Keratinocyte (primary cell): ENCODE measurements around the gene MYH10. TPM values are rescaled to one million over a fixed set of nuclear protein-coding genes. Genes with fewer than 3 reads are reported as not detected.

Experiments used
- DNase-seq: peaks from one replicate; pipeline ENCODE4 v3.0.0-alpha.2; 2011; ENCODE audit warnings: low read depth, missing footprints, low spot score
- FAIRE-seq: peaks from 2 replicates; lab custom pipeline; 2011; peaks lifted over from hg19 to GRCh38; lab: Jason Lieb, UNC
- H2AFZ ChIP-seq: 2 replicates; pipeline ENCODE4 v1.6.0; 2012; ENCODE audit warnings: low read length, control low read depth, inconsistent platforms; ENCODE audit not compliant: control insufficient read depth
- H3K27ac ChIP-seq: 2 replicates; pipeline ENCODE4 v1.5.1; 2011; ENCODE audit warnings: low read length; ENCODE audit not compliant: control insufficient read depth, insufficient read depth
- H3K27me3 ChIP-seq: 3 replicates; pipeline ENCODE4 v1.6.0; 2011; ENCODE audit warnings: low read length; ENCODE audit not compliant: control insufficient read depth, insufficient read depth; ENCODE audit errors: extremely low read depth
- H3K36me3 ChIP-seq, 2 experiments: 2 replicates in 1 of 2; 3 replicates in 1 of 2; pipeline ENCODE4 v1.5.1; 2011; ENCODE audit warnings: low read length in 2 of 2, mild to moderate bottlenecking in 1 of 2; ENCODE audit not compliant: control insufficient read depth in 2 of 2, insufficient read depth in 2 of 2; ENCODE audit errors: extremely low read depth in 1 of 2
- H3K4me1 ChIP-seq: 3 replicates; pipeline ENCODE4 v1.5.1; 2011; ENCODE audit warnings: low read length; ENCODE audit not compliant: control insufficient read depth, insufficient read depth; ENCODE audit errors: extremely low read depth
- H3K4me2 ChIP-seq: 3 replicates; pipeline ENCODE4 v1.6.0; 2011; ENCODE audit warnings: low read depth, low read length; ENCODE audit not compliant: control insufficient read depth, insufficient read depth; ENCODE audit errors: extremely low read depth
- H3K4me3 ChIP-seq, 3 experiments: fragments of 200-600 bp in 1 of 3; sonication (generic) in 1 of 3; 2 replicates in 2 of 3; 3 replicates in 1 of 3; pipeline ENCODE4 v1.5.1; 2011 to 2016; ENCODE audit warnings: low read length in 3 of 3, mild to moderate bottlenecking in 3 of 3, control low read depth in 2 of 3, inconsistent platforms in 1 of 3, low read depth in 1 of 3, mixed read lengths in 1 of 3, mixed run types in 1 of 3, moderate library complexity in 1 of 3; ENCODE audit not compliant: control insufficient read depth in 2 of 3, insufficient read depth in 2 of 3; ENCODE audit errors: extremely low read depth in 1 of 3
- H3K79me2 ChIP-seq: 2 replicates; pipeline ENCODE4 v1.6.0; 2012; ENCODE audit warnings: low read length; ENCODE audit not compliant: control insufficient read depth, insufficient read depth
- H3K9ac ChIP-seq: 3 replicates; pipeline ENCODE4 v1.6.0; 2011; ENCODE audit warnings: low read length; ENCODE audit not compliant: control insufficient read depth, insufficient read depth; ENCODE audit errors: extremely low read depth
- H3K9me1 ChIP-seq: 3 replicates; pipeline ENCODE4 v1.6.0; 2011; ENCODE audit warnings: low read length; ENCODE audit not compliant: control insufficient read depth, insufficient read depth; ENCODE audit errors: extremely low read depth
- H3K9me3 ChIP-seq: 2 replicates; pipeline ENCODE4 v1.5.1; 2012; ENCODE audit warnings: low read depth, low read length; ENCODE audit not compliant: control insufficient read depth
- H4K20me1 ChIP-seq: 3 replicates; pipeline ENCODE4 v1.6.0; 2011; ENCODE audit warnings: low read length; ENCODE audit not compliant: control insufficient read depth, insufficient read depth; ENCODE audit errors: extremely low read depth
- CTCF ChIP-seq, 3 experiments: IDR thresholded peaks in 1 of 3; conservative IDR thresholded peaks in 1 of 3; optimal IDR thresholded peaks in 1 of 3; 2 replicates in 2 of 3; 3 replicates in 1 of 3; pipeline versions ENCODE3 to v1.5.1; 2011; ENCODE audit warnings: low read length in 3 of 3, mild to moderate bottlenecking in 3 of 3, moderate library complexity in 2 of 3, control low read depth in 1 of 3, inconsistent platforms in 1 of 3; ENCODE audit not compliant: insufficient read depth in 2 of 3; ENCODE audit errors: extremely low read depth in 1 of 3
- EZH2 ChIP-seq: IDR thresholded peaks from one replicate; pipeline ENCODE4 v1.6.1; 2012; ENCODE audit warnings: inconsistent platforms, mild to moderate bottlenecking, low read length, moderate library complexity
- dilution Hi-C: fragments of 300-500 bp; cut with MboI; formaldehyde crosslinking; loops from one replicate; pipeline ENCODE4 v1.7.0; 2020; ENCODE audit warnings: low sequenced_read_pairs; ENCODE audit not compliant: extremely low pct_ligation_motif_present
- polyA plus RNA-seq, 5 experiments: library from polyadenylated mRNA; depleted of rRNA in 3 of 5; stranded (reverse) in 3 of 5; stranded (forward) in 1 of 5; unstranded in 1 of 5; fragments of >200 nt; gene quantifications; 1 replicate in 1 of 5; 2 replicates in 3 of 5; 3 replicates in 1 of 5; pipeline versions ENCODE4 v1.2.1 to v1.2.3, GENCODE V29; 2011 to 2012; ENCODE audit warnings: missing spikeins in 2 of 5, low read depth in 1 of 5, low replicate concordance in 1 of 5

The MYH10 gene
- polyA plus RNA-seq, 1 donor (not counting 4 experiments of a cell fraction or from before 2014, with no cell fraction given), result 21.2 TPM

- no peaks in the 10 kb centered on the region for H3K9me1 ChIP-seq
- no peaks in the 10 kb centered on the region for H3K79me2 ChIP-seq
- DNase-seq (no peak), FAIRE-seq (no peak)
- H2AFZ ChIP-seq, result no peak overlapping the region
- H4K20me1 ChIP-seq, result no peaks in the 10 kb centered on the region
- H3K4me3 ChIP-seq, result no peak overlapping the region
- H3K4me2 ChIP-seq, result no peak overlapping the region
- H3K9ac ChIP-seq, result no peak overlapping the region
- no peaks in the 10 kb centered on the region for H3K27me3 ChIP-seq
- peaks cover 15 to 17% of the 10 kb centered on the region in 2 experiments for H3K36me3 ChIP-seq
- no peaks in the 10 kb centered on the region for H3K4me1 ChIP-seq
- TF ChIP-seq EZH2 (no peak), CTCF (optimal IDR thresholded peaks at IDR 0.05 in 1 of 3, IDR thresholded peaks at IDR 0.05 in 1 of 3, conservative IDR thresholded peaks at IDR 0.05 in 1 of 3; ENCODE audit: extremely low read depth in 1 of 3, insufficient read depth in 2 of 3, low read length in 3 of 3) (no peak)
- no peak overlapping the region for H3K27ac ChIP-seq
- dilution Hi-C loops, result no loop called here
- H3K9me3 ChIP-seq, result no peaks in the 10 kb centered on the region
Observed at GRCh38 chr17:8490256-8491023, 140.1 kb downstream of the MYH10 start.

GRCh38 chr17:8489841-8490240 lies 140.7 kb downstream of the MYH10 start:
- dilution Hi-C loops, result no loop called here
- Histone ChIP-seq H3K9me1 (no peaks in the 10 kb centered on the region), H3K27ac (no peak overlapping the region), H3K4me2 (no peak overlapping the region), H4K20me1 (no peaks in the 10 kb centered on the region), H3K9me3 (no peaks in the 10 kb centered on the region), H3K27me3 (no peaks in the 10 kb centered on the region), H3K9ac (no peak overlapping the region), H3K4me1 (no peaks in the 10 kb centered on the region), H3K4me3 (no peak overlapping the region), H3K79me2 (no peaks in the 10 kb centered on the region), H3K36me3 (peaks cover 15 to 17% of the 10 kb centered on the region in 2 experiments), H2AFZ (no peak overlapping the region)
- DNase-seq (no peak), FAIRE-seq (no peak)
- no peak for TF ChIP-seq CTCF (optimal IDR thresholded peaks at IDR 0.05 in 1 of 3, IDR thresholded peaks at IDR 0.05 in 1 of 3, conservative IDR thresholded peaks at IDR 0.05 in 1 of 3; ENCODE audit: extremely low read depth in 1 of 3, insufficient read depth in 2 of 3, low read length in 3 of 3)
- no peak for TF ChIP-seq EZH2
